ENCODE measurements around the gene PEAK3.

Gene PEAK3

DNA sequence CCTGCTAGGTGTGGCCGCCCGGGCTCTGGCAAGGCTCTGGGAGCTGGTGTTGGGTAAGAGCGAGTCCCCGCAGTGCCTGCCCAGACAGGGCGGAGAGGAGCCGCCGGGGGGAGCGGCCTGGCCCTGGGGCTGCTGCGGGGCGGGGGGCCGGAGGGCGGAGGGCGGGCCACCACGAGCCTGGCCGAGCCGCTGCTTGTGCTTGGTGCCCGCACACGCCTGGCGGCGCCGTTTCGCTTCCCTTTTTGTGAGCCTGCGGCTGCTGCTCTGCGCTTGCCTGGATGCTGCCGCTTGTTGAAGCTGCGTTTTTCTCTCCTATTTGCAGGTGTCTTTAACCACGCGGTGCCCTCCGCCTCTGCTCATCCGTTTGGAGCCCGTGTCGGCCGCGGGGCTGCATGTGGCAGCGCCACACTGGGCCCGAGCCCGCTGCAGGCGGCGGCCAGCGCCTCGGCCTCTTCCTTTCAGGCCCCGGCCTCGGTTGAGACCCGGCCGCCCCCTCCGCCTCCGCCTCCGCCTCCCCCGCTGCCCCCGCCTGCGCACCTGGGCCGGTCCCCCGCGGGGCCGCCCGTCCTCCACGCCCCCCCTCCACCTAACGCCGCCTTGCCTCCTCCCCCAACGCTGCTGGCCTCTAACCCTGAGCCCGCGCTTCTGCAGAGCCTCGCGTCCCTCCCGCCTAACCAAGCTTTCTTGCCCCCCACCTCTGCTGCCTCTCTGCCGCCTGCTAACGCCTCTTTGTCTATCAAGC lies 54.4 kb downstream of the PEAK3 start:
- no peak for DNase-seq (ENCODE audit: low spot score)
- in situ Hi-C loops (cut with MboI; ENCODE audit: low pct_unique_long_range_greater_than_20kb, low sequenced_read_pairs, unreplicated experiment), result no loop called here

GRCh38 chr19:2226840-2227360 lies 55.1 kb downstream of the PEAK3 start:
- in situ Hi-C loops (cut with MboI; ENCODE audit: low pct_unique_long_range_greater_than_20kb, low sequenced_read_pairs, unreplicated experiment), result no loop called here
- TF ChIP-seq, protein P1, sequence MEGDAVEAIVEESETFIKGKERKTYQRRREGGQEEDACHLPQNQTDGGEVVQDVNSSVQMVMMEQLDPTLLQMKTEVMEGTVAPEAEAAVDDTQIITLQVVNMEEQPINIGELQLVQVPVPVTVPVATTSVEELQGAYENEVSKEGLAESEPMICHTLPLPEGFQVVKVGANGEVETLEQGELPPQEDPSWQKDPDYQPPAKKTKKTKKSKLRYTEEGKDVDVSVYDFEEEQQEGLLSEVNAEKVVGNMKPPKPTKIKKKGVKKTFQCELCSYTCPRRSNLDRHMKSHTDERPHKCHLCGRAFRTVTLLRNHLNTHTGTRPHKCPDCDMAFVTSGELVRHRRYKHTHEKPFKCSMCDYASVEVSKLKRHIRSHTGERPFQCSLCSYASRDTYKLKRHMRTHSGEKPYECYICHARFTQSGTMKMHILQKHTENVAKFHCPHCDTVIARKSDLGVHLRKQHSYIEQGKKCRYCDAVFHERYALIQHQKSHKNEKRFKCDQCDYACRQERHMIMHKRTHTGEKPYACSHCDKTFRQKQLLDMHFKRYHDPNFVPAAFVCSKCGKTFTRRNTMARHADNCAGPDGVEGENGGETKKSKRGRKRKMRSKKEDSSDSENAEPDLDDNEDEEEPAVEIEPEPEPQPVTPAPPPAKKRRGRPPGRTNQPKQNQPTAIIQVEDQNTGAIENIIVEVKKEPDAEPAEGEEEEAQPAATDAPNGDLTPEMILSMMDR (IDR thresholded peaks at IDR 0.05; ENCODE audit: extremely low read depth, insufficient read depth, missing control alignments), result no peak
- DNase-seq (ENCODE audit: low spot score), result no peak

More for the DNA sequence above, 54.4 kb downstream of the PEAK3 start:
- TF ChIP-seq, protein P1 (IDR thresholded peaks at IDR 0.05; ENCODE audit: extremely low read depth, insufficient read depth, missing control alignments), result no peak

- TF ChIP-seq, protein P1 (IDR thresholded peaks at IDR 0.05; ENCODE audit: extremely low read depth, insufficient read depth, missing control alignments), result no peak
- DNase-seq (ENCODE audit: low spot score), result no peak
- in situ Hi-C loops (cut with MboI; ENCODE audit: low pct_unique_long_range_greater_than_20kb, low sequenced_read_pairs, unreplicated experiment), result no loop called here
Measured at GRCh38 chr19:2226051-2226839, 55.7 kb downstream of the PEAK3 start.

- TF ChIP-seq, protein P1 (IDR thresholded peaks at IDR 0.05; ENCODE audit: extremely low read depth, insufficient read depth, missing control alignments), result no peak
- DNase-seq (ENCODE audit: low spot score), result no peak
- in situ Hi-C loops (cut with MboI; ENCODE audit: low pct_unique_long_range_greater_than_20kb, low sequenced_read_pairs, unreplicated experiment), result no loop called here
Measured at GRCh38 chr19:2225415-2226050, 56.4 kb downstream of the PEAK3 start.

GRCh38 chr19:2224754-2225349 lies 57.1 kb downstream of the PEAK3 start:
- TF ChIP-seq, protein P1 (IDR thresholded peaks at IDR 0.05; ENCODE audit: extremely low read depth, insufficient read depth, missing control alignments), result no peak
- in situ Hi-C loops (cut with MboI; ENCODE audit: low pct_unique_long_range_greater_than_20kb, low sequenced_read_pairs, unreplicated experiment), result no loop called here
- DNase-seq (ENCODE audit: low spot score), result no peak
